Heart left ventricle (tissue), 16 donors: ENCODE data around the gene CAPS. TPM values are rescaled to one million over a fixed set of nuclear protein-coding genes. Genes with fewer than 3 reads are reported as not detected.

Experiments
- ATAC-seq, 4 donors: fragments of 200-7000 bp; cut with Tn5 transposase; one replicate each; pipeline ENCODE4 v1.9.1; 2020 to 2022; ENCODE audit warnings: moderate library complexity in 4 of 4, mild to moderate bottlenecking in 3 of 4, moderate number of reproducible peaks in 1 of 4
- DNase-seq, 5 donors: peaks; one replicate each; pipeline ENCODE4 v3.0.0-alpha.2; 2020
- H3K27ac ChIP-seq, 12 donors: fragments of 200-600 bp; sonication (generic) in 4 of 12; one replicate each; pipeline versions ENCODE4 v1.5.0 to v1.8.0; 2016 to 2022; ENCODE audit warnings: mild to moderate bottlenecking in 2 of 12
- H3K27me3 ChIP-seq, 9 donors: fragments of 200-600 bp; sonication (generic) in 2 of 9; one replicate each; pipeline versions ENCODE4 v1.5.1 to v1.8.0; 2016 to 2022; ENCODE audit warnings: mild to moderate bottlenecking in 3 of 9
- H3K36me3 ChIP-seq, 9 donors: fragments of 200-600 bp; sonication (generic) in 2 of 9; one replicate each; pipeline versions ENCODE4 v1.5.0 to v1.8.0; 2018 to 2022; ENCODE audit warnings: mild to moderate bottlenecking in 2 of 9
- H3K4me1 ChIP-seq, 12 donors: fragments of 200-600 bp; sonication (generic) in 4 of 12; one replicate each; pipeline versions ENCODE4 v1.5.0 to v1.8.0; 2016 to 2022; ENCODE audit warnings: mild to moderate bottlenecking in 3 of 12
- H3K4me3 ChIP-seq, 12 donors: fragments of 200-600 bp; sonication (generic) in 4 of 12; one replicate each; pipeline versions ENCODE4 v1.5.0 to v1.8.0; 2017 to 2022; ENCODE audit warnings: mild to moderate bottlenecking in 9 of 12, moderate library complexity in 4 of 12
- H3K9me3 ChIP-seq, 12 donors: fragments of 200-600 bp; sonication (generic) in 4 of 12; one replicate each; pipeline versions ENCODE4 v1.5.0 to v1.8.0; 2016 to 2022; ENCODE audit warnings: mild to moderate bottlenecking in 1 of 12
- POLR2A ChIP-seq, 2 donors: fragments of 450-650 bp; IDR thresholded peaks; one replicate each; pipeline ENCODE4 v1.6.1; 2017; ENCODE audit warnings: antibody characterized with exemption in 2 of 2, mild to moderate bottlenecking in 2 of 2, moderate library complexity in 2 of 2
- WGBS, 4 donors: extraction: QIAGEN DNeasy Blood & Tissue Kit in 2 of 4; methylation state at CpG; one replicate each; pipeline versions ENCODE4 v1.1.5 to v1.1.7; 2013 to 2018; 5-methylcytosine and 5-hydroxymethylcytosine counted together
- intact Hi-C, 10 donors: fragments of 100-400 bp; cut with DNase I; formaldehyde crosslinking; loops; one replicate each; pipeline versions ENCODE4 v1.11.1 to v1.14.2; 2022
- polyA plus RNA-seq, 2 donors: library from polyadenylated mRNA; stranded (reverse); fragments of 200-250 nt; gene quantifications; one replicate each; pipeline ENCODE4 v1.2.3, GENCODE V29; 2013
- total RNA-seq, 9 donors: library from RNA; depleted of rRNA in 2 of 9; stranded (reverse); fragments of >200 nt in 2 of 9; fragmentation: NEBNext Ultra II Directional in 3 of 9; extraction: Animal tissue kit (Norgen Biotek cat#: 25700) in 3 of 9; gene quantifications; one replicate each; pipeline versions ENCODE4 v1.1.0 to v1.2.4, GENCODE V29; 2016 to 2023
- TF ChIP-seq, protein P1 (sequence below), 12 donors: fragments of 200-600 bp; sonication (generic) in 4 of 12; IDR thresholded peaks; one replicate each; pipeline versions ENCODE4 v1.5.0 to v1.8.0; 2018 to 2022; ENCODE audit warnings: antibody characterized with exemption in 12 of 12, mild to moderate bottlenecking in 5 of 12
- donor health status: ischemic (EF 13 %, LVEDD 7.1; RV severe dilation, severe dysfunction).
- donor health status: healthy with polysubstance abuse.
- donor health status: DM: no; HTN: yes; CAD: no.
- donor health status: DM: no; HTN: no; CAD: no.
- donor health status: ischemic (EF 25% LVEDD 6.9; RV normal size, moderate dysfunction).
- donor health status: ischemic (EF 25% LVEDD 5.7; RV mildly dilated, moderate dysfunction).
- donor health status: healthy.
- donor health status: DM: yes; HTN: yes; CAD: no.
- donor health status: ischemic (EF 35%, LVEDD 5.7; RV mildly dilated, moderate dysfunction).
- donor health status: nonischemic (EF 11% LVEDD 7.7; RV severe dilation, severe dysfunction).
- donor health status: DM: yes; HTN: yes; CAD: no.
- donor health status: PGD.
- donor health status: ischemic (EF 29% LVEDD 5.4; RV normal size, mild dysfunction).
- donor health status: nonischemic (EF 23%, LVEDD 6.1; RV moderate dilation, normal function).

Gene CAPS
- total and polyA plus RNA-seq, 11 donors: 1.2 to 6.2 (median 3.3) TPM

DNA sequence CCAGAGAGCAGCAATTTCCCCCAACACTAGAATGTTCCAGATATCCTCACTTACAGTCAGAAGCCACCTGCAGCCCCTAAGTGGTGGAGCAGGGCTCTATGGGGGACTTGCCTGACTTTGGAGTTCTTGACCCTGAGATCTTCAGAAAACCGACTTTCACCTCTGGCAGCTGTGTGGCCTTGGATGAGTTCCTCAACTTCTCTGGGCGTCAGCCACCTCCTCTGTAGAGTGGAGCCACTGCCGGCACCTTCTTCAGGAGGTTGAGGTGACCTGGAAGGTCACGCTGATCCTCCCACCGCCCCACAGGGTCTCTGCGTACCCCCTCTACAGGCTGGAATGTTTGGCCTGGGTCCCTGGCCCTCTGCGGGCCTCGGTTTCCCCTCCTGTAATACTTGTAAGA is 36.6 kb upstream of the CAPS start:
- 75 to 88% (median 83%) methylated on average over 6 to 8 of the region's 8 CpGs for WGBS, 4 donors
- Histone ChIP-seq H3K36me3 (no peaks in the 10 kb centered on the region), H3K27me3 (peaks cover 0 to 12% (median 0%) of the 10 kb centered on the region in 9 donors), H3K9me3 (no peaks in the 10 kb centered on the region), H3K4me1 (peaks cover 0 to 14% (median 9%) of the 10 kb centered on the region in 12 donors), H3K4me3 (no peak overlapping the region), H3K27ac (peak overlapping the region in 1 of 12 donors; percentile 13)
- ATAC-seq (no peak), DNase-seq (no peak)
- intact Hi-C loops: loop anchor here in 2 of 10 donors (5.0 kb wide), 2 partner anchors 45 to 50 kb away; no protein-coding TSS in a partner anchor
- TF ChIP-seq POLR2A (IDR thresholded peaks at IDR 0.05): no peak
- TF ChIP-seq, protein P1, sequence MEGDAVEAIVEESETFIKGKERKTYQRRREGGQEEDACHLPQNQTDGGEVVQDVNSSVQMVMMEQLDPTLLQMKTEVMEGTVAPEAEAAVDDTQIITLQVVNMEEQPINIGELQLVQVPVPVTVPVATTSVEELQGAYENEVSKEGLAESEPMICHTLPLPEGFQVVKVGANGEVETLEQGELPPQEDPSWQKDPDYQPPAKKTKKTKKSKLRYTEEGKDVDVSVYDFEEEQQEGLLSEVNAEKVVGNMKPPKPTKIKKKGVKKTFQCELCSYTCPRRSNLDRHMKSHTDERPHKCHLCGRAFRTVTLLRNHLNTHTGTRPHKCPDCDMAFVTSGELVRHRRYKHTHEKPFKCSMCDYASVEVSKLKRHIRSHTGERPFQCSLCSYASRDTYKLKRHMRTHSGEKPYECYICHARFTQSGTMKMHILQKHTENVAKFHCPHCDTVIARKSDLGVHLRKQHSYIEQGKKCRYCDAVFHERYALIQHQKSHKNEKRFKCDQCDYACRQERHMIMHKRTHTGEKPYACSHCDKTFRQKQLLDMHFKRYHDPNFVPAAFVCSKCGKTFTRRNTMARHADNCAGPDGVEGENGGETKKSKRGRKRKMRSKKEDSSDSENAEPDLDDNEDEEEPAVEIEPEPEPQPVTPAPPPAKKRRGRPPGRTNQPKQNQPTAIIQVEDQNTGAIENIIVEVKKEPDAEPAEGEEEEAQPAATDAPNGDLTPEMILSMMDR (IDR thresholded peaks at IDR 0.05): no peak

DNA sequence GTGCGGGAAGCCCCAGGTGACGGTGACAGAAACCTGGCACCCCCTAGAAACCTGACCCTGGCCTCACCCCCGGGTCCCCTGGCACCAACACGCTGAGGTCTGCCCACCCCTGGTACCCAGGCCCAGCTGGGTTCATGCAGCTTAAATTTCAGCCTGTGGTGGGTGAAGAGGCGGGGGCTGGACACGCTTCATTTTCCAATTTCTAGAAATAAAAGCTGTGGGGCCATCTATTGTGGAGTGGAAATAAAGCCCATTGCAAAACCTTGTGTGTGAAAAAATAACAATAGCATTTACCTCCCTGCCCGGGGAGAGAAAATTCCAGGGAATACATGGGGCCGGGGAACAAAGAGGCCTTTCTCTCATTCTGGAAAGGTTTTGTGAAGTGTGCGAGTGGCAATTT is 36.2 kb upstream of the CAPS start:
- Histone ChIP-seq H3K4me1 (peaks cover 0 to 14% (median 9%) of the 10 kb centered on the region in 12 donors), H3K27me3 (peaks cover 0 to 12% (median 0%) of the 10 kb centered on the region in 9 donors), H3K27ac (peak overlapping the region in 1 of 12 donors; percentile 13), H3K4me3 (no peak overlapping the region), H3K9me3 (no peaks in the 10 kb centered on the region), H3K36me3 (no peaks in the 10 kb centered on the region)
- no peak for ATAC-seq
- TF ChIP-seq, protein P1 (IDR thresholded peaks at IDR 0.05): no peak
- TF ChIP-seq POLR2A (IDR thresholded peaks at IDR 0.05): no peak
- no peak for DNase-seq
- intact Hi-C loops: loop anchor here in 2 of 10 donors (5.0 kb wide), 2 partner anchors 46 to 51 kb away; no protein-coding TSS in a partner anchor
- 64 to 85% (median 80%) methylated on average over 7 to 9 of the region's 9 CpGs for WGBS, 4 donors

DNA sequence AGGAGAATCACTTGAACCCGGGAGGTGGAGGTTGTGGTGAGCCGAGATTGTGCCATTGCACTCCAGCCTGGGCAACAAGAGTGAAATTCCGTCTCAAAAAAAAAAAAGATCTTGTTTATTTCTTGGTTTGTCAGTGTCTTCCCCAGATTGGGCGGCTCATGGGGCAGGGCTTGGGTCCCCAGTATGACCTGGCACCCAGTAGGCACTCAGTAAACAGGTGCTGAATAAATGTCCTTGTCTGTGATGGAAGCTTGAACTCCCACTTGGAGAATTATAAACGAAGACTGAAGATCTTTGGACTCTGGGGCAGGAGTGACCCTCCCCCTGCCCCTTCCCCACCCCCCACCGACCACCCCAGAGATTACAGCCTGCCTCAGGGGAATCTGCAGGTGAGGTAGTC is 33.9 kb upstream of the CAPS start:
- H3K4me1 ChIP-seq: peaks cover 0 to 14% (median 9%) of the 10 kb centered on the region in 12 donors
- intact Hi-C loops: no loop called here

DNA sequence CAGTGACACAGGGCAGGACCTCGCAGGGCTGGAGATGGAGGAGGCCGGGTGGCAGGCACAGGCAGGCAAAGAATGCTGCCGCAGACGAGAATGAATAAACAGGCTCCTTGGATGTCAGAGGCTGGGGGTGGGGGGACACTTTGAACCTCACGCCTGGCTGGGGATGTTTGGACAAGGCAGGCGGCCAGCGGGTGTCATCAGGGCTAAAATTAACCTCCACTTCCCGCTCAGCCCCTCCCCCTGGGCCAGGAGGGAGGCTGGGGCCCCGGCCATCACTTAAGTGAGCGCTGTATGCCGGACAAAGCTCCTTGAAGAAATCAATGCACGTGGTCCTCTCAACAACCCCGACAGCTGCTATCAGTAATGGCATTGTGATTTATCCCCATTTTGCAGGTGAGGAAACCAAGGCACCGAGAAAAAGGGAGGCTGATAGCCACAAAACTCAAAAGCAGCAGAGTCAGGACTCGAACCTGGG is 33.4 kb upstream of the CAPS start:
- DNase-seq (peak; percentile 77 to 89 (median 81)), ATAC-seq (peak; percentile 89 to 98 (median 92))
- Histone ChIP-seq H3K4me3 (no peak overlapping the region), H3K4me1 (peaks cover 0 to 14% (median 9%) of the 10 kb centered on the region in 12 donors), H3K27ac (peak overlapping the region in 8 of 12 donors; percentile 20 to 80 (median 68)), H3K36me3 (no peaks in the 10 kb centered on the region), H3K27me3 (peaks cover 0 to 12% (median 0%) of the 10 kb centered on the region in 9 donors), H3K9me3 (no peaks in the 10 kb centered on the region)
- TF ChIP-seq, protein P1 (IDR thresholded peaks at IDR 0.05): no peak
- TF ChIP-seq POLR2A (IDR thresholded peaks at IDR 0.05): no peak
- WGBS, 4 donors: 9 to 12% (median 10%) methylated on average over 8 to 15 of the region's 15 CpGs
- intact Hi-C loops: no loop called here

More for the DNA sequence above, 33.9 kb upstream of the CAPS start:
- peak overlapping the region in 7 of 12 donors; percentile 32 to 80 (median 69) for H3K27ac ChIP-seq
- no peak for DNase-seq
- TF ChIP-seq, protein P1 (IDR thresholded peaks at IDR 0.05): no peak
- TF ChIP-seq POLR2A (IDR thresholded peaks at IDR 0.05): no peak
- H3K4me3 ChIP-seq: no peak overlapping the region
- H3K9me3 ChIP-seq: no peaks in the 10 kb centered on the region
- peaks cover 0 to 12% (median 0%) of the 10 kb centered on the region in 9 donors for H3K27me3 ChIP-seq
- no peaks in the 10 kb centered on the region for H3K36me3 ChIP-seq
- 43 to 51% (median 46%) methylated on average over 6 of the region's 6 CpGs for WGBS, 4 donors
- peak in 1 of 4 donors; percentile 5 for ATAC-seq
